ENCODE data around the gene ISCU.

ISCU gene

GRCh38 chr12:108603743-108604142, 41.3 kb downstream of the ISCU start:
- no peak for DNase-seq (ENCODE audit: low spot score)

GRCh38 chr12:108604208-108604941, 42.0 kb downstream of the ISCU start:
- no peak for DNase-seq (ENCODE audit: low spot score)

GRCh38 chr12:108605000-108605689, 42.7 kb downstream of the ISCU start:
- no peak for DNase-seq (ENCODE audit: low spot score)

- no peak for DNase-seq (ENCODE audit: low spot score)
Observed at GRCh38 chr12:108605690-108606406, 43.5 kb downstream of the ISCU start.

- DNase-seq (ENCODE audit: low spot score) = no peak
Observed at GRCh38 chr12:108606492-108606891, 44.1 kb downstream of the ISCU start.

GRCh38 chr12:108607981-108608600, 45.7 kb downstream of the ISCU start:
- DNase-seq (ENCODE audit: low spot score) = no peak

GRCh38 chr12:108608616-108609015, 46.2 kb downstream of the ISCU start:
- DNase-seq (ENCODE audit: low spot score) = no peak

GRCh38 chr12:108609537-108610335, 47.3 kb downstream of the ISCU start:
- DNase-seq (ENCODE audit: low spot score) = no peak

- no peak for DNase-seq (ENCODE audit: low spot score)
Observed at GRCh38 chr12:108610336-108610815, 48.0 kb downstream of the ISCU start.

- DNase-seq (ENCODE audit: low spot score) = no peak
Observed at GRCh38 chr12:108610856-108611605, 48.6 kb downstream of the ISCU start.

GRCh38 chr12:108611884-108612415, 49.6 kb downstream of the ISCU start:
- peak; percentile 34 for DNase-seq (ENCODE audit: low spot score)

- no peak for DNase-seq (ENCODE audit: low spot score)
Observed at GRCh38 chr12:108612788-108613282, 50.4 kb downstream of the ISCU start.

GRCh38 chr12:108613548-108613947, 51.2 kb downstream of the ISCU start:
- no peak for DNase-seq (ENCODE audit: low spot score)

- no peak for DNase-seq (ENCODE audit: low spot score)
Observed at GRCh38 chr12:108614041-108614440, 51.6 kb downstream of the ISCU start.

- DNase-seq (ENCODE audit: low spot score) = no peak
Observed at GRCh38 chr12:108614639-108615038, 52.2 kb downstream of the ISCU start.

GRCh38 chr12:108615918-108616317, 53.5 kb downstream of the ISCU start:
- DNase-seq (ENCODE audit: low spot score) = no peak

- no peak for DNase-seq (ENCODE audit: low spot score)
Observed at GRCh38 chr12:108616359-108616758, 54.0 kb downstream of the ISCU start.

GRCh38 chr12:108616941-108617858, 54.8 kb downstream of the ISCU start:
- peak; percentile 76 for DNase-seq (ENCODE audit: low spot score)

Measured in CD4-positive, alpha-beta T cell treated with Interleukin-6 at 100 ng/mL for 8 hours (primary cell).